Right lobe of liver (tissue), 6 donors: ENCODE measurements around the gene SMIM44. TPM values are rescaled to one million over a fixed set of nuclear protein-coding genes. Genes with fewer than 3 reads are reported as not detected.

Source experiments
- ATAC-seq, 4 donors: fragments of 200-7000 bp; cut with Tn5 transposase; one replicate each; pipeline ENCODE4 v1.9.1; 2020; ENCODE audit warnings: mild to moderate bottlenecking in 4 of 4, moderate library complexity in 4 of 4
- DNase-seq, 3 donors: peaks; one replicate each; pipeline ENCODE4 v3.0.0-alpha.2; 2020
- H3K27ac ChIP-seq, 3 donors: fragments of 200-600 bp; one replicate each; pipeline ENCODE4 v1.8.0; 2022
- H3K27me3 ChIP-seq, 2 donors: fragments of 200-600 bp; one replicate each; pipeline ENCODE4 v1.8.0; 2022
- H3K36me3 ChIP-seq, 4 donors: fragments of 200-600 bp; sonication (generic) in 1 of 4; one replicate each; pipeline versions ENCODE4 v1.5.1 to v1.8.0; 2017 to 2022; ENCODE audit warnings: control low read depth in 1 of 4
- H3K4me1 ChIP-seq, 4 donors: fragments of 200-600 bp; sonication (generic) in 1 of 4; one replicate each; pipeline versions ENCODE4 v1.5.1 to v1.8.0; 2017 to 2022; ENCODE audit warnings: control low read depth in 1 of 4
- H3K4me3 ChIP-seq, 3 donors: fragments of 200-600 bp; one replicate each; pipeline ENCODE4 v1.8.0; 2022
- H3K9me3 ChIP-seq, 4 donors: fragments of 200-600 bp; sonication (generic) in 1 of 4; one replicate each; pipeline versions ENCODE4 v1.5.1 to v1.8.0; 2017 to 2022; ENCODE audit warnings: control low read depth in 1 of 4
- POLR2A ChIP-seq: fragments of 450-650 bp; IDR thresholded peaks from one replicate; pipeline ENCODE4 v1.6.1; 2017; ENCODE audit warnings: antibody characterized with exemption, mild to moderate bottlenecking
- WGBS: methylation state at CpG from one replicate; pipeline ENCODE4 v1.1.6; 2018; ENCODE audit warnings: low coverage, low lambda C conversion rate; ENCODE audit not compliant: insufficient coverage; ENCODE audit errors: missing lambda C conversion rate; 5-methylcytosine and 5-hydroxymethylcytosine counted together
- intact Hi-C, 2 donors: fragments of 100-400 bp; cut with DNase I; formaldehyde crosslinking; loops; one replicate each; pipeline versions ENCODE4 v1.11.2 to v1.14.1; 2022
- total RNA-seq, 6 experiments: library from RNA; depleted of rRNA in 2 of 6; stranded (reverse); fragments of >200 nt in 2 of 6; fragmentation: NEBNext Ultra II Directional in 3 of 6; extraction: Animal tissue kit (Norgen Biotek cat#: 25700) in 3 of 6; gene quantifications; one replicate each; pipeline versions ENCODE4 v1.1.0 to v1.2.4, GENCODE V29; 2016 to 2023
- TF ChIP-seq, protein P1 (sequence below), 4 donors: fragments of 200-600 bp in 3 of 4; fragments of 450-650 bp in 1 of 4; IDR thresholded peaks; one replicate each; pipeline versions ENCODE4 v1.5.1 to v1.8.0; 2016 to 2022; ENCODE audit warnings: antibody characterized with exemption in 4 of 4, mild to moderate bottlenecking in 2 of 4
- donor health status: DM: no; HTN: yes; CAD: no.
- donor health status: DM: no; HTN: no; CAD: no.
- donor health status: DM: no; HTN: no; CAD: no.
- donor health status: DM: no; HTN: yes; CAD: no.
- donor health status: DM: no; HTN: yes; CAD: no.

The SMIM44 gene
- total RNA-seq, 6 experiments from 2014 or later = not detected

DNA sequence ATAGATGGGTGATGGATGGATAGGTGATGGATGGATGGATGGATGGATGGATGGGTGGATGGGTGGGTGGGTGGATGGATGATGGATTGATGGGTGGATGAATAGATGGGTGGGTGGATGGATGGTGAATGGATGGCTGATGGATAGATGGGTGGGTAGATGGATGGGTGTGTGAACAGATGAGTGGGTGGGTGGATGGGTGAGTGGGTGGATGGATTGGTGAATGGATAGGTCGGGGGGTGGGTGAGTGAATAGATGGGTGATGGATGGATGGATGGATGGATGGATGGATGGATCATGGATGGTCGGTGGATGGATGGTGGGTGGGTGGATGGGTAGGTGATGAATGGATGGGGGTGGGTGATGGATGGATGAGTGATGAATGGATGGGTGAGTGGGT, 6.4 kb downstream of the SMIM44 start:
- H3K4me1 ChIP-seq = peaks cover 0 to 17% (median 0%) of the 10 kb centered on the region in 4 donors
- intact Hi-C loops = loop anchor here (5.0 kb wide), 1 partner anchor 155 kb away; no protein-coding TSS in a partner anchor
- WGBS = 83% methylated on average over 2 of the region's 2 CpGs

DNA sequence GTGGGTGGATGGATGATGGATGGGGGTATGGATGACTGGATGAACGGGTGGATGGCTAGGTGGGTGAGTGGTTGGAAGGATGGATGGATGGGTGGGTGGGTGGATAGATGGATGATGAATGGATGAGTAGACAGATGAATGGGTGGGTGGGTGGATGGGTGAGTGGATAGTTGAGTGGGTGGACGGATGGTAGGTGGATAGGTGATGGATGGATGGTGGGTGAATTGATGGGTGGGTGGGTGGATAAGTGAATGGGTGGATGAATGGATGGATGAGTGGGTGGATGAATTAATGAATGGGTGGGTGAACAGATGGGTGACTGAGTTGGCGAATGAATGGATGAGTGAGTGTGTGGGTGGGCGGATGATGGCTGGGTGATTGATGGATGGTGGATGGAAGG, 7.8 kb downstream of the SMIM44 start:
- Histone ChIP-seq H3K27ac (no peak overlapping the region), H3K4me1 (peaks cover 0 to 15% (median 0%) of the 10 kb centered on the region in 4 donors), H3K4me3 (no peak overlapping the region), H3K9me3 (no peaks in the 10 kb centered on the region), H3K36me3 (no peaks in the 10 kb centered on the region), H3K27me3 (no peaks in the 10 kb centered on the region)
- ATAC-seq (no peak), DNase-seq (no peak)
- TF ChIP-seq POLR2A = no peak
- TF ChIP-seq, protein P1, sequence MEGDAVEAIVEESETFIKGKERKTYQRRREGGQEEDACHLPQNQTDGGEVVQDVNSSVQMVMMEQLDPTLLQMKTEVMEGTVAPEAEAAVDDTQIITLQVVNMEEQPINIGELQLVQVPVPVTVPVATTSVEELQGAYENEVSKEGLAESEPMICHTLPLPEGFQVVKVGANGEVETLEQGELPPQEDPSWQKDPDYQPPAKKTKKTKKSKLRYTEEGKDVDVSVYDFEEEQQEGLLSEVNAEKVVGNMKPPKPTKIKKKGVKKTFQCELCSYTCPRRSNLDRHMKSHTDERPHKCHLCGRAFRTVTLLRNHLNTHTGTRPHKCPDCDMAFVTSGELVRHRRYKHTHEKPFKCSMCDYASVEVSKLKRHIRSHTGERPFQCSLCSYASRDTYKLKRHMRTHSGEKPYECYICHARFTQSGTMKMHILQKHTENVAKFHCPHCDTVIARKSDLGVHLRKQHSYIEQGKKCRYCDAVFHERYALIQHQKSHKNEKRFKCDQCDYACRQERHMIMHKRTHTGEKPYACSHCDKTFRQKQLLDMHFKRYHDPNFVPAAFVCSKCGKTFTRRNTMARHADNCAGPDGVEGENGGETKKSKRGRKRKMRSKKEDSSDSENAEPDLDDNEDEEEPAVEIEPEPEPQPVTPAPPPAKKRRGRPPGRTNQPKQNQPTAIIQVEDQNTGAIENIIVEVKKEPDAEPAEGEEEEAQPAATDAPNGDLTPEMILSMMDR (IDR thresholded peaks at IDR 0.05) = no peak
- intact Hi-C loops = loop anchor here (5.0 kb wide), 1 partner anchor 153 kb away; no protein-coding TSS in a partner anchor
- 74% methylated on average over 4 of the region's 4 CpGs for WGBS

More for the DNA sequence above, 6.4 kb downstream of the SMIM44 start:
- TF ChIP-seq, protein P1 (IDR thresholded peaks at IDR 0.05) = no peak
- no peak for TF ChIP-seq POLR2A
- no peaks in the 10 kb centered on the region for H3K36me3 ChIP-seq
- H3K27ac ChIP-seq = no peak overlapping the region
- DNase-seq = no peak
- no peaks in the 10 kb centered on the region for H3K9me3 ChIP-seq
- no peak for ATAC-seq
- H3K27me3 ChIP-seq = peaks cover 0 to 4% of the 10 kb centered on the region in 2 donors
- no peak overlapping the region for H3K4me3 ChIP-seq

DNA sequence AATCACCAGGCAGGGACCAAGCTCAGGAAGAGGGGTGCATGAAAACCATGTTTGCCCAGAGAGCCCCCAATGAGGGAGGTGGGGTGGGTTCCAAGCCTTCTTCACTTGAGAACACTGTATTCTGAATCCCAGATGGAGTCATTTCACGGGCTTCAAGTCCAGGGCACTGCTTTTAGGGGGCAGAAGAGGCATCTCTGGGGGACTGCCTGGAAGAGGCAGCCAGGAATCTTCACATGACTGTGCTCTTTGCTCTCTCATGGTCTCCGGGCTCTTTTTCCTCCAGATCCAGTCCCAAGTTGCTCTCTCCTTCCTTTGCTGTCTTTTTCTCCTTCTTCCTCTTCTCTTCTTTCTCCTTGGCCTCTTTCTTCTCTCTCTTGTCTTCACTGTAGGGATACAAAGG, 8.6 kb downstream of the SMIM44 start:
- Histone ChIP-seq H3K27me3 (no peaks in the 10 kb centered on the region), H3K27ac (no peak overlapping the region), H3K4me1 (peaks cover 0 to 13% (median 0%) of the 10 kb centered on the region in 4 donors), H3K4me3 (no peak overlapping the region), H3K36me3 (no peaks in the 10 kb centered on the region), H3K9me3 (no peaks in the 10 kb centered on the region)
- TF ChIP-seq POLR2A = no peak
- TF ChIP-seq, protein P1 (IDR thresholded peaks at IDR 0.05) = no peak
- intact Hi-C loops = loop anchor here (5.0 kb wide), 1 partner anchor 152 kb away; no protein-coding TSS in a partner anchor
- no CpG with 5 or more reads among the region's 2 CpGs for WGBS
- ATAC-seq (no peak), DNase-seq (no peak)

DNA sequence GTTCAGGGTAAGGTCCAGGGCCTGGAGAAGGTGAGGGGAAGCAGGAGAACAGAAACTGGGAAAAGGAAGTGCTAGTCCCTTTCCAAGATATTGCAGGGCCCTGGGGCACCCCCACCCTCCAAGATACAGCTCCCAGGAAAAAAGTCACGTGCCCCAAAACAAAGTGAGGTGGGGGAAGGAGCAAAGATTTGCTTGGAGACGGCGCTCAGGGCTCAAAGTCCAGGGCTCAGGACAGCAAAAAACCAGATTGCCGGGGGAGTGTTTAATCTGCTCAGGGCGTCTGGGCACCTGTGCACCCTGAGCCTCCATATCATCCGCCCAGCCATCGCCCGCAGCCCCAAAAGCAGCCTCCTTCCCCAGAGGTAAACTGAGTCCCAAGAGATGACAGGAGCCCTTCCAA, 9.2 kb downstream of the SMIM44 start:
- H3K4me1 ChIP-seq = peaks cover 0 to 13% (median 0%) of the 10 kb centered on the region in 4 donors
- peak in 1 of 4 donors; percentile 56 for ATAC-seq
- no peak overlapping the region for H3K4me3 ChIP-seq
- intact Hi-C loops = no loop called here
- H3K36me3 ChIP-seq = no peaks in the 10 kb centered on the region
- no peak overlapping the region for H3K27ac ChIP-seq
- no peaks in the 10 kb centered on the region for H3K9me3 ChIP-seq
- no peak for DNase-seq
- H3K27me3 ChIP-seq = no peaks in the 10 kb centered on the region
- no peak for TF ChIP-seq POLR2A
- 27% methylated on average over 3 of the region's 8 CpGs for WGBS

DNA sequence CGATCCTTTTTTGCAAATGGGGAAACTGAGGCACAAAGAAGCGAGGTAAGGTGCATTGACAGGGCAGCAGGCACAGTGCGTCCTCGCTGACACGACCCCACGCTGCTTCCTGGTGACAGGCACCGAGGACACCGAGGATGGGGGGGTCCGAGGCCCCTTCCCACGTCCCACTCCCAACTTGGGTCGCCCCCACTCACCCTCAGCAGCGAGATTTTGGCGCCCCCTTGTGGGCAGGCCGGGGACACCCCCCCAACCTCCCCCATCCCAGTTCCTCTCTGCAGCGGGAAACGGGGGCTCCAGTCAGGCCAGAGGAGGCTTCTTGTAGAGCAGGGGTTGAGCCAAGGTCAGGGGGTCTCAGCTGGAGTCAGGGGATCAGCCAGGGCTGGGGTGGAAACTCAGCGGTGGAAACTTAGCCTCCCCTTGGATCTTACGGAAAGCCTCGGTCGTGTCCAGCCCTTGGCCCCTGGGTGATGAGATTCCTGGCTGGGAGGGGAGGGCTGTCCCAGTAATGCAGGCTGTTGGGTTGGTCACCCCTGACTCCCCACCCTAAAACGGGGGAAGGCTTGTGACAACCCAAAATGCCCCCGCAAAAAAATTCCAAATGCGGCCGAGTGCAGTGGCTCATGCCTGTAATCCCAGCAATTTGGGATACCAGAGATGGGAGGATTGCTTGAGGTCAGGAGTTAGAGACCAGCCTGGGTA, 11.1 kb downstream of the SMIM44 start:
- H3K4me1 ChIP-seq = peaks cover 0 to 13% (median 6%) of the 10 kb centered on the region in 4 donors
- no peaks in the 10 kb centered on the region for H3K9me3 ChIP-seq
- intact Hi-C loops = no loop called here
- WGBS = 10% methylated on average over 11 of the region's 24 CpGs
- no peak overlapping the region for H3K4me3 ChIP-seq
- no peak overlapping the region for H3K27ac ChIP-seq
- DNase-seq = no peak
- peak; percentile 32 to 46 (median 40) for ATAC-seq
- H3K36me3 ChIP-seq = no peaks in the 10 kb centered on the region
- TF ChIP-seq POLR2A = no peak
- TF ChIP-seq, protein P1 (IDR thresholded peaks at IDR 0.05) = peak; percentile 70 to 88 (median 79)
- H3K27me3 ChIP-seq = no peaks in the 10 kb centered on the region
